SK-N-SH (cell line): Measurements from ENCODE around the gene MYO9A.

Experiments
- CHD2 ChIP-seq: fragments of 150-350 bp; IDR thresholded peaks from 2 replicates; pipeline ENCODE4 v1.6.1; 2018; ENCODE audit warnings: low read length; ENCODE audit not compliant: partially characterized antibody
- CTCF ChIP-seq: fragments of 200-600 bp; sonication (generic); IDR thresholded peaks from 2 replicates; pipeline ENCODE4 v1.6.1; 2017; ENCODE audit warnings: antibody characterized with exemption, mild to moderate bottlenecking, moderate library complexity
- EP300 ChIP-seq, 2 experiments: IDR thresholded peaks; 2 replicates each; pipeline versions ENCODE4 v1.4.0 to v1.6.1; 2012; ENCODE audit warnings: borderline replicate concordance in 1 of 2, low read depth in 1 of 2, low read length in 1 of 2
- EZH2phosphoT487 ChIP-seq: fragments of 200-600 bp; sonication (generic); IDR thresholded peaks from 2 replicates; pipeline ENCODE4 v1.6.1; 2017; ENCODE audit warnings: low read depth, mixed run types, mild to moderate bottlenecking, antibody characterized with exemption, moderate library complexity, borderline replicate concordance
- MAX ChIP-seq: IDR thresholded peaks from 2 replicates; pipeline ENCODE4 v1.4.0; 2012; ENCODE audit warnings: low read depth
- PBX3 ChIP-seq: IDR thresholded peaks from 2 replicates; pipeline ENCODE4; 2012
- POLR2AphosphoS5 ChIP-seq: IDR thresholded peaks from 2 replicates; pipeline ENCODE4 v1.6.1; 2012; ENCODE audit warnings: low read depth, low read length
- RAD21 ChIP-seq: IDR thresholded peaks from 2 replicates; pipeline ENCODE4 v1.6.1; 2012; ENCODE audit warnings: mild to moderate bottlenecking, low read length
- REST ChIP-seq: IDR thresholded peaks from 2 replicates; pipeline ENCODE4 v1.6.1; 2012; ENCODE audit warnings: mild to moderate bottlenecking, low read depth, low read length, moderate library complexity
- RFX5 ChIP-seq: IDR thresholded peaks from 2 replicates; pipeline ENCODE4 v1.6.1; 2012; ENCODE audit warnings: mild to moderate bottlenecking, improper control_type of control experiment, low read length
- SIN3A ChIP-seq: IDR thresholded peaks from 2 replicates; pipeline ENCODE4 v1.6.1; 2012; ENCODE audit warnings: low read depth, mild to moderate bottlenecking, low read length, moderate library complexity, borderline replicate concordance
- TAF1 ChIP-seq: IDR thresholded peaks from 2 replicates; pipeline ENCODE4 v1.6.1; 2012; ENCODE audit warnings: low read depth, mild to moderate bottlenecking, low read length, moderate library complexity, borderline replicate concordance
- USF2 ChIP-seq: fragments of 150-350 bp; IDR thresholded peaks from 2 replicates; pipeline ENCODE4 v1.6.1; 2017; ENCODE audit warnings: antibody characterized with exemption, low read length, low read depth, borderline replicate concordance

GRCh38 chr15:71798641-71799040, 319.3 kb downstream of the MYO9A start:
- TF ChIP-seq POLR2AphosphoS5, result no peak
- no peak for TF ChIP-seq TAF1
- TF ChIP-seq CTCF, result no peak
- no peak for TF ChIP-seq PBX3
- no peak for TF ChIP-seq USF2
- TF ChIP-seq MAX, result no peak
- no peak for TF ChIP-seq RFX5
- no peak for TF ChIP-seq REST
- no peak for TF ChIP-seq EP300 (IDR thresholded peaks at IDR 0.05; ENCODE audit: borderline replicate concordance in 1 of 2, low read depth in 1 of 2, low read length in 1 of 2)
- TF ChIP-seq EZH2phosphoT487, result no peak
- TF ChIP-seq CHD2, result no peak
- no peak for TF ChIP-seq SIN3A
- no peak for TF ChIP-seq RAD21
